NCI-H2171 treated with DMSO at 0.1 percent for 48 hours (cell line): Measurements from ENCODE around the gene NPIPB13.
"Not testable (repeated sequence)": the region's sequence is repeated elsewhere in the genome, so short reads cannot be mapped to it uniquely, and the experiment has no call there.

Experiments used
- DNase-seq: peaks from one replicate; lab custom pipeline; 2025; lab: John Stamatoyannopoulos, UW

Gene NPIPB13

GRCh38 chr16:30248379-30248778 is at the start of gene NPIPB13:
NPIPB13 (minus strand) TSS chr16:30248479; CDS start chr16:30245573, 2,906 bp downstream.
- DNase-seq: not testable (repeated sequence)

- DNase-seq: not testable (repeated sequence)
Measured at GRCh38 chr16:30282357-30282756, 34.1 kb upstream of the NPIPB13 start.

GRCh38 chr16:30278523-30278922 is 30.2 kb upstream of the NPIPB13 start:
- DNase-seq: not testable (repeated sequence)

- DNase-seq: not testable (repeated sequence)
Measured at GRCh38 chr16:30217082-30217481, 31.2 kb downstream of the NPIPB13 start.

- not testable (repeated sequence) for DNase-seq
Measured at GRCh38 chr16:30211414-30211813, 36.9 kb downstream of the NPIPB13 start.

GRCh38 chr16:30209032-30209431 is 39.2 kb downstream of the NPIPB13 start:
- DNase-seq: not testable (repeated sequence)

- not testable (repeated sequence) for DNase-seq
Measured at GRCh38 chr16:30207063-30207704, 41.1 kb downstream of the NPIPB13 start.

- not testable (repeated sequence) for DNase-seq
Measured at GRCh38 chr16:30206252-30206651, 42.0 kb downstream of the NPIPB13 start.

- not testable (repeated sequence) for DNase-seq
Measured at GRCh38 chr16:30205541-30206236, 42.6 kb downstream of the NPIPB13 start.

GRCh38 chr16:30199608-30200343 is 48.5 kb downstream of the NPIPB13 start:
- not testable (repeated sequence) for DNase-seq

GRCh38 chr16:30199049-30199448 is 49.2 kb downstream of the NPIPB13 start, which contains the start of gene SULT1A3:
SULT1A3 (plus strand) TSS chr16:30199255; CDS start chr16:30200729, 1,474 bp downstream.
- DNase-seq: not testable (repeated sequence)
